Vagina (tissue), 2 donors: ENCODE results near the gene SLC17A7. TPM values are rescaled to one million over a fixed set of nuclear protein-coding genes. Genes with fewer than 3 reads are reported as not detected.

ENCODE experiments used
- DNase-seq, 2 donors: peaks; one replicate each; pipeline ENCODE4 v3.0.0-alpha.2; 2017; ENCODE audit errors: extremely low spot score in 2 of 2
- H3K27ac ChIP-seq: fragments of 200-600 bp; sonication (generic); one replicate; pipeline ENCODE4 v1.5.1; 2019
- H3K27me3 ChIP-seq: fragments of 200-600 bp; sonication (generic); one replicate; pipeline ENCODE4 v1.5.1; 2019
- H3K36me3 ChIP-seq, 2 donors: fragments of 200-600 bp; sonication (generic); one replicate each; pipeline ENCODE4 v1.5.1; 2017 to 2019
- H3K4me1 ChIP-seq: fragments of 200-600 bp; sonication (generic); one replicate; pipeline ENCODE4 v1.5.1; 2019
- H3K4me3 ChIP-seq, 2 donors: fragments of 200-600 bp; sonication (generic); 1 replicate in 1 of 2; 2 replicates in 1 of 2; pipeline ENCODE4 v1.5.1; 2016 to 2019
- H3K9me3 ChIP-seq: fragments of 200-600 bp; sonication (generic); one replicate; pipeline ENCODE4 v1.5.1; 2019
- POLR2A ChIP-seq, 2 donors: fragments of 450-650 bp; IDR thresholded peaks; one replicate each; pipeline ENCODE4 v1.6.1; 2017; ENCODE audit warnings: antibody characterized with exemption in 2 of 2, mild to moderate bottlenecking in 2 of 2, moderate library complexity in 2 of 2
- POLR2AphosphoS5 ChIP-seq, 2 donors: sonication (generic); formaldehyde crosslinking; IDR thresholded peaks; one replicate each; pipeline ENCODE4 v1.9.0; 2017; ENCODE audit warnings: antibody characterized with exemption in 2 of 2, mild to moderate bottlenecking in 2 of 2, low read depth in 1 of 2; ENCODE audit not compliant: insufficient read depth in 1 of 2
- intact Hi-C: fragments of 100-400 bp; cut with DNase I; formaldehyde crosslinking; loops from one replicate; pipeline ENCODE4 v1.15.1; 2023
- total RNA-seq: library from RNA; depleted of rRNA; stranded (reverse); fragments of >200 nt; gene quantifications from one replicate; pipeline ENCODE4 v1.2.3, GENCODE V29; 2016
- TF ChIP-seq, protein P1 (sequence below), 3 experiments: fragments of 450-650 bp in 2 of 3; fragments of 200-600 bp in 1 of 3; sonication (generic) in 1 of 3; IDR thresholded peaks; one replicate each; pipeline ENCODE4 v1.5.1; 2017 to 2019; ENCODE audit warnings: antibody characterized with exemption in 3 of 3, mild to moderate bottlenecking in 2 of 3, moderate library complexity in 2 of 3

SLC17A7 gene
- total RNA-seq, 1 donor from 2014 or later, result 0.74 TPM

DNA sequence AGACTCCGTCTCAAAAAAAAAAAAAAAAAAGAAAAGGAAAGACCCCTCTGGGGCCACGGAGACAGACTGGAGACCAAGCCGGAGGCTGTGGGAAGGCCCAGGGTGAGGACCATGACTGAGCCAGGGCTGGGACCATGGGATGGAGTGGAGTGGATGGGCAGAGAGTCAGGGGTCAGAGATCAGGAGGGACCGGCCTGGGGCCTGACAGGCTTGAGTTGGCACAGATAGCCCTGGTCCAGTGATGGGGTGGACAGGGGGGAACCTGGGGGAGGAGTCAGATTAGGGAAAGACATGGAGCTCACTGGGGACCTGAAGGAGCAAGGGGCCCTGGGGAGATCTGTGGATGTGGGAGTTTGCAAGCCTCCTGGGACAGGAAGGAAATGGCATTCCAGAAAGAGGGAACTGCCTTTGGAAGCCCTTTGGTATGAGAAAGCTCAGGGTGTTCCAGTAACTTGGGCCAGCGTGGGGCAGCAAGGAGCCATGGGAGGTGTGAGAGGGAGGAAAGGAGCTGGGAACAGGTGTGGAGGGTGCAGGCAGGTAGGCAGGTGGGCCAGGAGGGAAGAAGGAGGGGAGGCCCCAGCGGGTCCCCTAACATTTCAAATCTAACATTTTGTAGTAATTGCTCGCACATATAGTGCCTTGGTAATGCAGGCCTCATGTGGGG lies 39.8 kb upstream of the SLC17A7 start:
- Histone ChIP-seq H3K9me3 (no peaks in the 10 kb centered on the region), H3K4me1 (no peaks in the 10 kb centered on the region), H3K4me3 (no peak overlapping the region), H3K27me3 (no peaks in the 10 kb centered on the region), H3K36me3 (peaks cover 0 to 7% of the 10 kb centered on the region in 2 donors), H3K27ac (no peak overlapping the region)
- no peak for DNase-seq
- TF ChIP-seq POLR2A (IDR thresholded peaks at IDR 0.05), result no peak
- TF ChIP-seq, protein P1, sequence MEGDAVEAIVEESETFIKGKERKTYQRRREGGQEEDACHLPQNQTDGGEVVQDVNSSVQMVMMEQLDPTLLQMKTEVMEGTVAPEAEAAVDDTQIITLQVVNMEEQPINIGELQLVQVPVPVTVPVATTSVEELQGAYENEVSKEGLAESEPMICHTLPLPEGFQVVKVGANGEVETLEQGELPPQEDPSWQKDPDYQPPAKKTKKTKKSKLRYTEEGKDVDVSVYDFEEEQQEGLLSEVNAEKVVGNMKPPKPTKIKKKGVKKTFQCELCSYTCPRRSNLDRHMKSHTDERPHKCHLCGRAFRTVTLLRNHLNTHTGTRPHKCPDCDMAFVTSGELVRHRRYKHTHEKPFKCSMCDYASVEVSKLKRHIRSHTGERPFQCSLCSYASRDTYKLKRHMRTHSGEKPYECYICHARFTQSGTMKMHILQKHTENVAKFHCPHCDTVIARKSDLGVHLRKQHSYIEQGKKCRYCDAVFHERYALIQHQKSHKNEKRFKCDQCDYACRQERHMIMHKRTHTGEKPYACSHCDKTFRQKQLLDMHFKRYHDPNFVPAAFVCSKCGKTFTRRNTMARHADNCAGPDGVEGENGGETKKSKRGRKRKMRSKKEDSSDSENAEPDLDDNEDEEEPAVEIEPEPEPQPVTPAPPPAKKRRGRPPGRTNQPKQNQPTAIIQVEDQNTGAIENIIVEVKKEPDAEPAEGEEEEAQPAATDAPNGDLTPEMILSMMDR (IDR thresholded peaks at IDR 0.05), result no peak
- TF ChIP-seq POLR2AphosphoS5 (IDR thresholded peaks at IDR 0.05; ENCODE audit: insufficient read depth in 1 of 2, low read depth in 1 of 2), result no peak
- intact Hi-C loops, result no loop called here

DNA sequence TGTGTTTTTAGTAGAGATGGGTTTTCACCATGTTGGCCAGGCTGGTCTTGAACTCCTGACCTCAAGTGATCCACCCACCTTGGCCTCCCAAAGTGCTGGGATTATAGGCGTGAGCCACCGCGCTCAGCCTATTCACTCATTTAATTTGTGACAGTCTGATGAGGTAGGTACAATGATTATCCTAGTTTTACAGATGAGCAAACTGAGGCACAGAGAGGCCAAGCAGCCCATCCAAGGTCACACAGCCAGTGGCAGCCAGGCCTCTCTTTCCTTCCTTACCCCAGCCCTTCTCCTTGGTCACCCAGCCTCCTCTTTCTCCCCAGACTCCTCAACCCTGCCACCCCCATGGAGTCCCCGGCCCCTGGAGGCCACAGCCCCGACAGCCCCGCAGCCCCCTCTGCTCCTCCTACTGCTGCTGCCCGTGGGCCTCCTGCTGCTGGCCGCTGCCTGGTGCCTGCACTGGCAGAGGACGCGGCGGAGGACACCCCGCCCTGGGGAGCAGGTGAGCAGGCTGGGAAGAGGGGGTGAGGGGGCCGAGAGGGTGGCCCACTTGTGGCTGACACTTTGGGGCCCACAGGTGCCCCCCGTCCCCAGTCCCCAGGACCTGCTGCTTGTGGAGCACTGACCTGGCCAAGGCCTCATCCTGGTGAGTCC lies 38.8 kb upstream of the SLC17A7 start:
- no peak for DNase-seq
- H3K27ac ChIP-seq, result no peak overlapping the region
- no peak for TF ChIP-seq POLR2AphosphoS5 (IDR thresholded peaks at IDR 0.05; ENCODE audit: insufficient read depth in 1 of 2, low read depth in 1 of 2)
- H3K4me1 ChIP-seq, result peaks cover 9% of the 10 kb centered on the region
- no peak overlapping the region for H3K4me3 ChIP-seq
- intact Hi-C loops, result no loop called here
- H3K36me3 ChIP-seq, result peaks cover 0 to 7% of the 10 kb centered on the region in 2 donors
- H3K27me3 ChIP-seq, result no peaks in the 10 kb centered on the region
- H3K9me3 ChIP-seq, result no peaks in the 10 kb centered on the region

DNA sequence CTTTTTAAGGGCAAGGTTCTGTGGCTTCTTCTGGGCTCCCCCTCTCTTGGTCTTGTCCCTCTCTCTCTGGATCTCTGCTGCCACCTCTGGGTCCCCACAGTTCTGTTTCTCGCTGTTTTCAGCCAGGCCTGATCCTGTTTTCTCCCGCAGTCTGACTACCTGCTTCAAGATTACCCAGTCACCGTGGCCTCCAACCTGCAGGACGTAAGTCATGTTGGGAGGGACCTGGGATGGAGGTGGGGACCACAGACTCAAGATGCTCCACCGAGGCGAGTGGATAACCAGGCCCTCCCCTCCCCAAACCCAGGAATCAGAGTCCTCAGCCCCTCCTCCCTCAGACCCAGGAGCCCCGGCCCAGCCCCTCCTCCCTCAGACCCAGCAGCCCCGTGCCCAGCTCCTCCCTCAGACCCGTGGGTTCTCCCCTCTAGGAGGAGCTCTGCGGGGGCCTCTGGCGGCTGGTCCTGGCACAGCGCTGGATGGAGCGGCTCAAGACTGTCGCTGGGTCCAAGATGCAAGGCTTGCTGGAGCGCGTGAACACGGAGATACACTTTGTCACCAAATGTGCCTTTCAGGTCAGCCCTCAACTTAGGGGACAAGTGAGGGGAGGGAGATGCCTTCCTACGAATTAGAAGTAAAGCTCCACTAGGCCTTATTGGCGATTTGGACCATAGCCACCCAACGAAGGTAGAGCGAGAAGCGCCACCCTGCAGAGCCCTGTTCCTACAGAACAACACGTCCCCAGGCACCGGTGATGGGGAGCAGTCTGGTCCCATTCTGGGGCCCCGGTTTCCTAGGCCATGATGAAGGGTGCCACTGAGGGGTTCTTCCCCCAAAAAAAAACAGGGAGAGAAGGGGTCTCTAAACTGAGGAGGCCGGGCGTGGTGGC lies 34.9 kb upstream of the SLC17A7 start:
- TF ChIP-seq POLR2AphosphoS5 (IDR thresholded peaks at IDR 0.05; ENCODE audit: insufficient read depth in 1 of 2, low read depth in 1 of 2) (peak in 1 of 2 donors; percentile 20), POLR2A (IDR thresholded peaks at IDR 0.05) (no peak)
- TF ChIP-seq, protein P1 (IDR thresholded peaks at IDR 0.05), result peak in 1 of 3 experiments; percentile 20
- Histone ChIP-seq H3K9me3 (no peaks in the 10 kb centered on the region), H3K4me3 (no peak overlapping the region), H3K27me3 (no peaks in the 10 kb centered on the region), H3K27ac (peak overlapping the region; percentile 91), H3K4me1 (peaks cover 22% of the 10 kb centered on the region), H3K36me3 (no peaks in the 10 kb centered on the region)
- DNase-seq, result no peak
- intact Hi-C loops, result no loop called here

DNA sequence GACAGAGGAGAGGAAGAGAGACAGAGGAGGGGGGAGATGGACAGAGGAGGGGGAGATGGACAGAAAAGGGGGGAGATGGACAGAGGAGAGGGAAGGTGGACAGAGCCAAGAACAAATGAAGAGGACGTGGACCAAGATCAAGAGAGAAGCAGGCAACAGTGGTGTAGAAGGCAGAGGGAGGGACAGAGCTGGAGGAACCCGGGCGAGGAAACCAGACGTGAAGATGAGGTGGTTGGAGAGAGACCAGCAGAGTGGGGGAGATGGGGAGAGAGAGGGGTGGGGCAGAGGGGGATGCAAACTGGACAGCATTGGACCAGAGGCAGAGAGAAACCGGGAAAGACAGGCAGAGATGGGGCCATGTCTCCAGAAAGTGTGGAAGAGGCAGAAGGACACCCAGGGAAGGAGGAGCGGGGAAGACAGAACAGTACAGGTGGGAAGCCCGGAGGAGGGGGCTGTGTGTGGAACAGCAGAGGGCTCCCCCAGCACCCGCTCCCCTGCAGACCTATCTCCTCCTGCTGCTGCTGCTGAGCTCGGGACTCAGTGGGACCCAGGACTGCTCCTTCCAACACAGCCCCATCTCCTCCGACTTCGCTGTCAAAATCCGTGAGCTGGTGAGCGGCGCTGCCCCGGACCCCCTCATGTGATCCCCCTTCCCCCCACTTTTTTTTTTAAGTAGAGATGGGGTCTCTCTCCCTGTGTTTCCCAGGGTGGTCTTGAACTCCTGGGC lies 34.0 kb upstream of the SLC17A7 start:
- TF ChIP-seq POLR2A (IDR thresholded peaks at IDR 0.05), result no peak
- TF ChIP-seq, protein P1 (IDR thresholded peaks at IDR 0.05), result no peak
- Histone ChIP-seq H3K4me1 (peaks cover 22% of the 10 kb centered on the region), H3K27ac (peak overlapping the region; percentile 91), H3K9me3 (no peaks in the 10 kb centered on the region), H3K4me3 (peak overlapping the region; percentile 75 to 77), H3K36me3 (no peaks in the 10 kb centered on the region), H3K27me3 (no peaks in the 10 kb centered on the region)
- DNase-seq, result no peak
- intact Hi-C loops, result no loop called here

DNA sequence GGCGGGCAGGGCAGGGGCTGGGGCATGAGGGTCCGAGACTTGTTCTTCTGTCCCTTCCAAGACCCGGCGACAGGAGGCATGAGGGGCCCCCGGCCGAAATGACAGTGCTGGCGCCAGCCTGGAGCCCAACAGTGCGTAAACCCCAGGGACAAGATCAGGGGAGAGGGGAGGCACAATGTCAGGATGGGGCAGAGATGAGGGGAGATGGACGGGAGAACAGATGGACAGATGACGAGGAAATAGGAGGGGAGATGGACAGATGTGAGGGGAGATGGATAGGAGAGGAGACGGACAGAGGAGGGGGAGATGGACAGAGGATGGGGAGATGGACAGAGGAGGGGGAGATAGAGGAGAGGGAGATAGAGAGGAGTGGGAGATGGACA lies 33.2 kb upstream of the SLC17A7 start:
- DNase-seq, result no peak
- no peaks in the 10 kb centered on the region for H3K9me3 ChIP-seq
- no peaks in the 10 kb centered on the region for H3K27me3 ChIP-seq
- intact Hi-C loops, result no loop called here
- peaks cover 25% of the 10 kb centered on the region for H3K4me1 ChIP-seq
- peak overlapping the region; percentile 75 to 77 for H3K4me3 ChIP-seq
- H3K27ac ChIP-seq, result peak overlapping the region; percentile 91
- H3K36me3 ChIP-seq, result no peaks in the 10 kb centered on the region
- TF ChIP-seq, protein P1 (IDR thresholded peaks at IDR 0.05), result no peak
- no peak for TF ChIP-seq POLR2AphosphoS5 (IDR thresholded peaks at IDR 0.05; ENCODE audit: insufficient read depth in 1 of 2, low read depth in 1 of 2)
- TF ChIP-seq POLR2A (IDR thresholded peaks at IDR 0.05), result no peak
